A549 (cell line): ENCODE data around the gene ZNF331. TPM values are rescaled to one million over a fixed set of nuclear protein-coding genes. Genes with fewer than 3 reads are reported as not detected.
"Not testable (repeated sequence)": the region's sequence is repeated elsewhere in the genome, so short reads cannot be mapped to it uniquely, and the experiment has no call there.

Experiments
- ATAC-seq, 2 experiments: fragments of 200-7000 bp in 1 of 2; fragments of >200 bp in 1 of 2; cut with Nextera tagmentation in 1 of 2; cut with Tn5 transposase in 1 of 2; 3 replicates each; pipeline versions ENCODE4 v1.8.0 to v1.9.1; 2018 to 2020; ENCODE audit warnings: mild to moderate bottlenecking in 1 of 2, moderate library complexity in 1 of 2
- CTCF ChIA-PET: fragments of 300-600 bp; sonication (Branson Sonifier 250); formaldehyde crosslinking; extraction: SDS; loops from one replicate; lab custom pipeline; 2021; ENCODE audit warnings: antibody characterized with exemption, inconsistent platforms; lab: Yijun Ruan, JAX
- POLR2A ChIA-PET: fragments of 350-600 bp; formaldehyde crosslinking; extraction: SDS; loops from one replicate; lab custom pipeline; 2021; ENCODE audit warnings: antibody characterized with exemption, inconsistent platforms; lab: Yijun Ruan, JAX
- DNase-seq, 2 experiments: peaks; one replicate each; pipeline versions ENCODE4 v3.0.0 to v3.0.0-alpha.2; 2011 to 2016; ENCODE audit warnings: low read depth in 1 of 2, low spot score in 1 of 2
- FAIRE-seq: peaks from 2 replicates; lab custom pipeline; 2011; peaks lifted over from hg19 to GRCh38; lab: Jason Lieb, UNC
- H3K27ac ChIP-seq, 2 experiments: fragments of >200 bp; sonication (Bioruptor Twin); formaldehyde crosslinking; 3 replicates each; pipeline ENCODE4 v1.5.1; 2016 to 2017
- H3K4me1 ChIP-seq: fragments of >200 bp; sonication (Bioruptor Twin); formaldehyde crosslinking; 3 replicates; pipeline ENCODE4 v1.6.1; 2016
- H3K4me2 ChIP-seq: fragments of >200 bp; sonication (Bioruptor Twin); formaldehyde crosslinking; 3 replicates; pipeline ENCODE4 v1.6.1; 2016
- H3K4me3 ChIP-seq: fragments of >200 bp; sonication (Bioruptor Twin); formaldehyde crosslinking; 3 replicates; pipeline ENCODE4 v1.5.1; 2016
- H3K9me3 ChIP-seq: fragments of >200 bp; sonication (Bioruptor Twin); formaldehyde crosslinking; 3 replicates; pipeline ENCODE4 v1.6.1; 2016
- EHF ChIP-seq: fragments of 250-450 bp; sonication (Bioruptor Pico); IDR thresholded peaks from 2 replicates; pipeline ENCODE4 v1.5.0; 2020; ENCODE audit warnings: mild to moderate bottlenecking
- ESRRA ChIP-seq: fragments of 150-350 bp; IDR thresholded peaks from 2 replicates; pipeline ENCODE4 v1.6.1; 2014; ENCODE audit warnings: mild to moderate bottlenecking, low read length, borderline replicate concordance
- FOSL2 ChIP-seq, 2 experiments: fragments of 450-650 bp in 1 of 2; fragments of >200 bp in 1 of 2; sonication (Bioruptor Twin) in 1 of 2; formaldehyde crosslinking; IDR thresholded peaks; 2 replicates each; pipeline versions ENCODE4 v1.5.0 to v1.6.1; 2016 to 2020; ENCODE audit warnings: mild to moderate bottlenecking in 1 of 2, moderate library complexity in 1 of 2
- FOXS1 ChIP-seq: fragments of 250-450 bp; sonication (Bioruptor Pico); IDR thresholded peaks from 2 replicates; pipeline ENCODE4 v1.5.0; 2020; ENCODE audit warnings: mild to moderate bottlenecking, moderate library complexity
- GATA3 ChIP-seq: IDR thresholded peaks from 2 replicates; pipeline ENCODE4 v1.6.1; 2012; ENCODE audit warnings: borderline replicate concordance
- JUN ChIP-seq, 2 experiments: fragments of >200 bp; sonication (Bioruptor Twin); formaldehyde crosslinking; IDR thresholded peaks; 2 replicates in 1 of 2; 3 replicates in 1 of 2; pipeline ENCODE4 v1.6.1; 2016 to 2017
- KDM1A ChIP-seq: fragments of 200-600 bp; sonication (generic); IDR thresholded peaks from 2 replicates; pipeline ENCODE4 v1.6.1; 2016; ENCODE audit warnings: low read depth, mild to moderate bottlenecking
- MAX ChIP-seq: IDR thresholded peaks from 2 replicates; pipeline ENCODE4 v1.6.1; 2012
- MYC ChIP-seq: IDR thresholded peaks from 2 replicates; pipeline ENCODE4 v1.6.1; 2012; ENCODE audit warnings: mild to moderate bottlenecking, inconsistent platforms, low read length, improper control_type of control experiment, borderline replicate concordance
- NFE2L2 ChIP-seq: fragments of 150-350 bp; conservative IDR thresholded peaks from 2 replicates; pipeline ENCODE4 v1.6.1; 2014; ENCODE audit warnings: low read length
- POLR2A ChIP-seq: IDR thresholded peaks from 2 replicates; pipeline ENCODE4 v1.6.1; 2012; ENCODE audit warnings: mild to moderate bottlenecking, low read length
- REST ChIP-seq: fragments of 200-600 bp; sonication (generic); IDR thresholded peaks from 2 replicates; pipeline ENCODE4 v1.6.1; 2016; ENCODE audit warnings: antibody characterized with exemption, mild to moderate bottlenecking, moderate library complexity
- TP53 ChIP-seq: fragments of 250-450 bp; sonication (Bioruptor Pico); IDR thresholded peaks from 2 replicates; pipeline ENCODE4 v1.5.0; 2021; ENCODE audit warnings: mild to moderate bottlenecking, moderate library complexity
- USF2 ChIP-seq: fragments of 450-650 bp; IDR thresholded peaks from 2 replicates; pipeline ENCODE4 v1.6.1; 2014; ENCODE audit warnings: antibody characterized with exemption
- WGBS: methylation state at CpG from one replicate; pipeline ENCODE4 v1.1.6; 2017; ENCODE audit errors: missing lambda C conversion rate; 5-methylcytosine and 5-hydroxymethylcytosine counted together
- polyA plus RNA-seq, 4 experiments: library from polyadenylated mRNA; depleted of rRNA in 3 of 4; stranded (reverse); fragments of >200 nt; fragmentation: RNase III in 1 of 4; extraction: RNeasy Plus Mini Kit Qiagen cat#74134 plus additional on column Dnase treatment in 1 of 4; gene quantifications; 2 replicates in 3 of 4; 3 replicates in 1 of 4; pipeline ENCODE4 v1.2.3, GENCODE V29; 2011 to 2017

ZNF331 gene
- polyA plus RNA-seq, 2 of the 4 experiments (the other 2 are of a cell fraction) = 14.5 to 18.1 TPM

- H3K4me2 ChIP-seq, H3K4me1 ChIP-seq, H3K27ac ChIP-seq, H3K4me3 ChIP-seq, CTCF ChIA-PET, DNase-seq, POLR2A ChIA-PET: not testable (repeated sequence)
- peaks cover 56% of the 10 kb centered on the region; the same call in 2 of the 3 replicates for H3K9me3 ChIP-seq
- FAIRE-seq (peak; percentile 80), ATAC-seq (peak in 1 of 2 experiments; percentile 22; a peak in 2 of 6 replicates)
- 15% methylated on average over 10 of the region's 14 CpGs for WGBS
Measured at GRCh38 chr19:53503671-53504364, 34.1 kb upstream of the ZNF331 start.

DNA sequence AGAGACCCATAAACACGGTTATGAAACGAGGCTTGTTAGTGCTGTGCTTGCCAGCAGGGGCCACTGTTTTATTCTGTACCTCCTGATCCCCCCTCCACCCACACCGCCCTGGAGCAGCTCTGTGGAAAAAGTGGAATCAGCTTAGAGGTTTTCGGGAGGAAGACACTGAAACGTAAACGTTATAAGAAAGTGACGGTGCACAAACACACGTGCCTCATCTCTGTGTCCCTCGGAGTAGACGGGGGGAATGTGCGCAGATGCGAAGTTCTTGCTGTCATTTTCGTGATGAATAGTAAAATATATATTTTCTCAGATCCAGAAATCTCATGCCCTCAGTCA is 33.6 kb upstream of the ZNF331 start:
- POLR2A ChIA-PET, CTCF ChIA-PET, H3K4me1 ChIP-seq, H3K4me3 ChIP-seq, H3K27ac ChIP-seq, FAIRE-seq: not testable (repeated sequence)
- peaks cover 51% of the 10 kb centered on the region; the same call in 2 of the 3 replicates for H3K9me3 ChIP-seq
- 0 out of 3 replicates have a peak overlapping the region, but pooled peaks have one; percentile 29 for H3K4me2 ChIP-seq
- peak in 1 of 2 experiments; percentile 25 for DNase-seq
- 11% methylated on average over 13 of the region's 13 CpGs for WGBS
- ATAC-seq = peak in 1 of 2 experiments; percentile 75; a peak in 3 of 6 replicates

DNA sequence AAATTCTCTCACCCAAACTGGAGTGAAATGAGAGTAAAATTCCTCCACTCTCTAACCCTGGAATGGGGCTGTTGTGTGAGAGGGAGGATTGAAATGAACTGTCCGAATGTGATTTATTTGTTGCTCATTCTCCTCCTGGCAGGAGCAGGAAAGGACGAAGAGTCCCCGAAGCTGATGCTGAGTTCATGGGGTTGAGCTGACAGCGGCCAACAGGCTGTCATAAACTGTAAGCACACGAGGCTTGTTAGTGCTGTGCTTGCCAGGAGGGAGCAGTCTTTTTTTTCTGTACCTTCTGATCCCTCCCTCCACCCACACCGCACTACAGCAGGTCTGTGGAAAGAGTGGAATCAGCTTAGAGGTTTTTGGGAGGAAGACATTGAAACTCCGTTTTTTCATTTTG is 33.1 kb upstream of the ZNF331 start:
- FAIRE-seq = no peak
- POLR2A ChIA-PET = no interaction called here
- H3K4me2 ChIP-seq = peak overlapping the region; percentile 29; the same call in 1 of the 3 replicates

DNA sequence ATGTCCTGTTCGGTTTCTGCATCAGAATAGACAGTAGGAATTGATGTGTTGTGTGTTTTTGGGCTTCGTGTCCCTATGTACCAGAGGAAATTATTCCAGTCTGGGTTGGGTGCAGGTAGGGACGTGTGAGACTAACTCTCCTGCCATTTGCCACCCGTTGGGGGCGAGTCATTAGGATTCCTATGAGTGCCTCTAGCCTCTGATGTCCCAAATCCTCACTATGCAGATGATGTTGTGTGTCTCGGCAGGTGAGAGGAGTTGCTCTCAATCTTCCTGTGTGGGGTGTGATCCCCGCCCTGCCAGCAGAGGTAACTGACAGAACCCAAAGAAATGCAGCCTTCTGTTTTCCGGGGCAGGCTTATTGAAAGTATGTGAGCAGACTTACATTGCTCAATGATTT is 31.2 kb upstream of the ZNF331 start:
- ChIA-PET CTCF (interaction anchor here (0.8 kb wide), 1 partner anchor 10 kb away, joined by 3 read pairs; no protein-coding TSS in a partner anchor), POLR2A (no interaction called here)
- TF ChIP-seq EHF (no peak), NFE2L2 (no peak), FOSL2 (IDR thresholded peaks at IDR 0.05) (no peak), FOSL2 (CRISPR knock-in tag; IDR thresholded peaks at IDR 0.05) (no peak), MAX (no peak), ESRRA (no peak), FOXS1 (CRISPR knock-in tag) (no peak), REST (no peak), POLR2A (no peak), TP53 (CRISPR knock-in tag) (no peak), JUN (IDR thresholded peaks at IDR 0.05) (no peak), KDM1A (no peak), MYC (no peak), GATA3 (no peak), USF2 (no peak)
- Histone ChIP-seq H3K4me1 (no peaks in the 10 kb centered on the region), H3K9me3 (peaks cover 45% of the 10 kb centered on the region; the same call in 2 of the 3 replicates), H3K4me3 (no peak overlapping the region), H3K4me2 (no peak overlapping the region), H3K27ac (no peak overlapping the region)
- ATAC-seq (no peak), DNase-seq (no peak), FAIRE-seq (no peak)
- 23% methylated on average over 8 of the region's 8 CpGs for WGBS

More for the DNA sequence above, 33.1 kb upstream of the ZNF331 start:
- Histone ChIP-seq H3K4me3 (no peak overlapping the region), H3K4me1 (no peaks in the 10 kb centered on the region), H3K9me3 (peaks cover 54% of the 10 kb centered on the region; the same call in 2 of the 3 replicates), H3K27ac (no peak overlapping the region)
- CTCF ChIA-PET = no interaction called here
- WGBS = 11% methylated on average over 7 of the region's 7 CpGs
- ATAC-seq = peak in 1 of 2 experiments; percentile 50; a peak in 3 of 6 replicates
- DNase-seq = no peak
- no peak for TF ChIP-seq TP53 (CRISPR knock-in tag)
